Measurements from ENCODE around the gene ZNRF2.
"Not testable (repeated sequence)": the region's sequence is repeated elsewhere in the genome, so short reads cannot be mapped to it uniquely, and the experiment has no call there.

Gene ZNRF2

GRCh38 chr7:30292416-30293038, 8.1 kb downstream of the ZNRF2 start:
- DNase-seq = not testable (repeated sequence)

DNA sequence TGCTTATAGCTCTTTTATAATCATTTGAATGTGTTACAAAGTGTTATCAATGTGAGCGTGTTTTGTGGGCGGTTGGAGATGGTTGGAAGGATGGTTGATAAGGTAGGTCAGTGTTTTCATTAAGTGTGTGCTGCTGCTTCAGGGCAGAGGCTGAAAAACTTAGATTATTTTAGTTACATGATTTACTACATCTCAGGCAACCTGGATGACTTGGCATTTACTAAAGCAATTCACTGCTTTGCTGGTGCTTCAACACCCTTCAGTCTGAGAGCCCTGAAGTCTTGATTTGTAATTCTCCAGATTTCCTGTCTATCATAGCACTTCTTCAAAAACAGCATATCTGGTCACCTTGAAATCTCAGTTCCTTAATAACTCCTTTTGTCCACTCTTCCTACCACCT, 11.9 kb downstream of the ZNRF2 start:
- DNase-seq = not testable (repeated sequence)

- not testable (repeated sequence) for DNase-seq
These were observed 13.1 kb downstream of the ZNRF2 start for GRCh38 chr7:30297499-30297898.

DNA sequence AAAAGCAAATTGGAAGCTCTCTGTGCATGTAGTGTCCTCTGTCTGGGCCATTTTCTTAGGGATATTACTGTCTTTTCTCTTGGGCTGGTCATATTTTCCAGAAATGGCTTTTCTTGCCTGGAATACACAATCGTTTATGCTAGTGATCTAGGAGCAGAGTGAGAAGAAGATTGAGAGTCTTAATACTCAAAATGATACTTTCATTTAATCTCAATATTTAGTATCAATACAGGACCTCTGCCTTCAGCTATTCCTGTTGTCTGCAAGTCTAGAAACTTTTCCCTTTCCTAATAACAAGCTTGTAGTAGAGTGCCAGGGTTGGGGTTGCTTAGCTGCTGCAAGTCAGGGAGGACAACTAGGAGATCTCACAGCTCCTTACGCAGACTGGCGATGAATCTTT, 14.0 kb downstream of the ZNRF2 start:
- not testable (repeated sequence) for DNase-seq

DNA sequence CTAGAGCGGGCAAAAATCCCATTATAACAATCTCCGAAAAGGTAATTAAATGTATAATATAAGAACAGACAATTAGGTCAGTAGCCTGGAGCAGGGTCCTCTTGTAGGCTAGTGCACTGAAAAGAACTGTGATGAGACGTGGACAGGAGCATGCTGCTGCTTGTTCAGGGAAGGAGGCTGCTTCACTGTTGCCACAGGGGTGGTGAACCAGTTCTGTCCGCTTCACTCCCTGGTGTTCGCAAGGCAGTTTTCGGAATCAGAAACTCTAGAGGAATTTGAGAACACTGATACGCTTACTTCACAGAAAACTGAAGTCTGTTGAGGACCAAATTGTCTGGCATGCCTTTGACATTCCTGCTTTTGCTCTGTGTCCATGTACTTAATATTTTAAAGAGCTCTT, 17.4 kb downstream of the ZNRF2 start:
- no peak for DNase-seq

- DNase-seq = no peak
These were observed 18.4 kb downstream of the ZNRF2 start for GRCh38 chr7:30302656-30303311.

DNA sequence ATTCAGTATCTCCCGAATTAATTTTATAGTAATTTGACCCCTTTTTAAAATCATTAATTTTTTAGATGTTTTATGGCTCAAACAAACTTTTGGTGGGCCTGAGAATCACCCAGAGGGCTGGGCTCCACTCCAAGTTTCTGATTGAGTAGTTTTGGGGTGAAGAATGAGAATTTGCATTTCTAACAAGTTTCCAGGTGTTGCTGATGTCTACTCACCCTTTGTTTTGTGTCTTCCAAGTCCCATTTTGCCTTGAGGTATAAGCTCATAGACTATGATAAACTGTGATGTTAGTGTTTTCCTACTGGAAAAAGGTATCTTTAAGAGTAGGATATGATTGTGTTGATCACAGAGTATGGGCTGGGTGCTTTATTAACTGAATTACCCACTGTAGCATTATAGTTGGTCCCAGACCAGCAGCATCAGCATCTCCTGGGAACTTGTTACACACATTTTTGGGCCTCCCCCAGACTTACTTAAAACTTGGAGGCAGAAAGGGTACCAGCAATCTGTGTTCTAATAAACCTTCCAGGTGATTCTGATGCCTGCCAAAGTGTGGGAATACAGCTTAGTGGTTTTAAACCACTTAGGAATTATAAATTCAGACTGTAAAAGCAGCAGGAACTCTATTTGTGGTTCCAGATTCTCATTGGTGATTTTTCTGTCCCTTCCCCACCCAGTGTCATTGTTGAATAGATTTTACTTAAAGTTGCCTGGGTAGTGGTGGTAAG, 19.1 kb downstream of the ZNRF2 start:
- DNase-seq = no peak

- DNase-seq = no peak
These were observed 19.9 kb downstream of the ZNRF2 start for GRCh38 chr7:30304177-30304884.

GRCh38 chr7:30306976-30307375, 22.6 kb downstream of the ZNRF2 start:
- no peak for DNase-seq

DNA sequence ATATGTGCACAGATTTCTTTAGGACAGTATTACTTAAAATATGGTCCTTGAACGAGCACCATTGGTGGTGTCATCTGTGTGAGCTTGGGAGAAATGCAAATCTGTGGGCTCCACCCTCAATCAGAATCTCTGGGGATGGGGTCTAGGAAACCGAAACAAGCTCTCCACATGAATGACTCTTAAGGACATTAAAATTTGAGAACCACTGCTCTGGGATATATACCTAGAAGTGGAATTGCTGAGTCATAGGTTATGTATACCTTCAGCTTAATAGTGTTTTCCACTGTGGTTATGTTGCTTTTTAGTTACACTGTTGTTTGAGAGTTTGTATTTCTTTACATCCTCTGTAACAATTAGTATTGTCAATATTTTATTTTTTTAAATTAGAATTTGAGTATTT, 24.0 kb downstream of the ZNRF2 start:
- no peak for DNase-seq

DNA sequence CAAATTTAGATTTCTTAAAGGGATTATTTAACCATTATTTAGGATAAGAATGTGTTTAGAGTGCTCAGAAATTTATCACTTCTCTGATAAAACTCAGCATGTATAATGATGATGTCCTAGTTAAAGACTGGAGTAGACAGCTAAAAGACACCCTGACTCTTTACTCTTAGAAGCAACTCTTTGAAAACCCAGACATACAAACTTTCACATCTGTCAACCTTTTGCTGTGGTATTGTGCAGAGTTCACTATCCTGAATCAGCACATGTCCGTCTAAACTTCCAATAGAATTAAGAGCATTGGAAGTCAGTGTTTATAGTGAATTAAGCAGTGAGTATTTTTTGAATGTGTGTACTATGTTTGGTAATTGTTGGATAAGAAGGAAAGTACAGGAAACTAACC, 24.9 kb downstream of the ZNRF2 start:
- DNase-seq = no peak

GRCh38 chr7:30309842-30310435, 25.5 kb downstream of the ZNRF2 start:
- no peak for DNase-seq

DNA sequence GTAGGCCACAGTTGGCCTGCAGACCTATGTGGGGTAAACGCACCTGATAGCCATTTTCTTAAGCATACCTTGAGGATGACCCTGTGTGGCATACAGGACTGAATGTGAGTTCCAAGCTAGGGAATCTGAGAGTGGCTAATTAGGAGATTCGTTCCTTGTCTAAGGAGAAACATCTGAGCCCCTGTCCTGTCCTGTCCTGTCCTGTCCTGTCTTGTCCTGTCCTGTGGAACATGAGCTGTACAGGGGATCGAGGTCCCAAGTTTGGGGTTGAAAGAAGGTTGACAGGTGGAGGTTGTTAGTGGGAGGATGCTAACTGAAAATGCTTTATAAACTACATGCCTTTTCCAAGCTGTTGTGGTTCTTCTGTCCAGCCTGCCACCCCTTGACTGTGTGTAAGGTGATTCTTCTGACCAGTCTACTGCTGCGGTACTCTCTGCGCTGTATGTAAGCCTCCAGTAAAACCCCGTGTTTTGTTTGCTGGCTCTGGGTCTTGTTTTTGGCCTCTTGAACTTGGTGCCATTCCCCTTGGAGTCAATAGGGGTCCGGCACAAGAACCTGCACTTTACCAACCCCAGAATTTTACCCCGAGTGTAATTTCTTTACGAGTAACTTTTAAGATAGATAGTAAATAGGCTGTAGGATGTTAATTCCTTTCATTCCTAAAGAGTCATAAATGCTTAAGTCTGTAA, 26.4 kb downstream of the ZNRF2 start:
- no peak for DNase-seq

DNA sequence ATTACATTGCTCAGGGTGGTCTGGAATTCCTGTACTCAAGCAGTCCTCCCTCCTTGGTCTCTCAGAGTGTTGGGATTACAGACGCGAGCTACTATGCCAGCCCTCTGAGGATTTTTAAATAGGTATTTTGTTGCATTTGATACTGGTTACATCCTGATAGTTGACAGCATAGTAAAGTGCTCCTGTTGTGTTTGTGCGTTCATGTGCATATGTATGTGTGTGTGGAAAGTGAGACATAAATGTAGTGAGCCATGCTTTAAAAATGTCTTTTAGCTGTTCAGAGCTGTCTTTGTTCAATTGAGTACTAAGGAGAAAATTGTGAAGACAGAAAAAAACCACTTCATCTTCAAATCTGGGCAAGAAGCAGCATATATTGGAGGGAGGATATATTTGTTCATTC, 27.8 kb downstream of the ZNRF2 start:
- DNase-seq = no peak

DNA sequence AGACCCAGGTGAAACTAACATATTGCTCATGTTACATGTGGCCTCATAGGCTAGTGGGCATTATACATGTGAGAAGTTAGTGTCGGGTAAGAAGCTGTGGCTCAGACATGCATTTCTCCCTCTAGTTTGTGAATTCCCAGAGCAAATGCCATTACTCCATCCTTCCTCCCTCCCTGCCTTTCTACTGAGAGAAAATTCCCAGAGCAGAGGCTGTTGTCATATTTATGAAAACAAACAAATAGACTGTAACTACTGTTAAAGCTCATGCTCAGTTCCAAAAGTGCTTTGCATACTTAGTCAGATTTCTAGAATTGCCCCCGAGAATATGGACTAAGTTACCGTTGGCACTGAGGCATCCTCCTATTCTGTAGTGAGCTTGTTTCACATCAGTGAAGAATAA, 29.0 kb downstream of the ZNRF2 start:
- no peak for DNase-seq

DNA sequence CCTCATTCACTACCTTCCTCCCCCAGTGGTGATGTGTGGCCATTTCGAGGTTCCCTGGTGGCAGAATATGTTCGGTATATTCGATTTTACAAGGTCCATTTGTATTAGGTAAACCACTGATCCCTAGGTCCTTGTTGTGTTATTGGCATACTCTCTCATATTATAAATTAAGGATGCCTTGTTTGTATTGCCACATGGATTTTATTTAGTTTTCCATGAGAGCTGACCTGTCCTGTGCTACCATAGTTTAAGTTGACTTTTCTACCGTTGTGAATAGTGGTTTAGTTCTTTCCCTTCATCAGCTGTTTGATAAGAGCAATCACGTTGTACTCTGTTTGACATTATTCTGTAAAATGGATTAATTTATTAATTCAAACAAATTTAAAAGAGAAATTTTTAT, 29.4 kb downstream of the ZNRF2 start:
- no peak for DNase-seq

DNA sequence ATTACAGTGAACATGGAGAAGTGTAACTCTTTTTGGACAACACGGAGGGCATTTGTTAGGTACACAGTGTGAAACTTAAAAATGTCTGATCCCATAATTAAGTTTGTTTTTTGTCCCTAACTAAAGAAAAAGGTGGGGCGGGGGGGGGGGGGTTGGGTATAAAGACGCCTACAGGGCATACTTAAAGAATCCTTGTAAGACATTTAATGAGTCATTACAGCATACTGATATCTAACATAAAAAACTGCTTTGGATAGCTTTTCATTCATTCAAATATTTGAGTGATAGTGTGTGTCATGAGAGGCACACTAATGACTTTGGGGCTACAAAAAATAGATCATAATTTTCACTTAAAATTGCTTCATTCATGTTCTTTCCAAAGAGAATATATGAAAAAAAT, 31.2 kb downstream of the ZNRF2 start:
- no peak for DNase-seq

DNA sequence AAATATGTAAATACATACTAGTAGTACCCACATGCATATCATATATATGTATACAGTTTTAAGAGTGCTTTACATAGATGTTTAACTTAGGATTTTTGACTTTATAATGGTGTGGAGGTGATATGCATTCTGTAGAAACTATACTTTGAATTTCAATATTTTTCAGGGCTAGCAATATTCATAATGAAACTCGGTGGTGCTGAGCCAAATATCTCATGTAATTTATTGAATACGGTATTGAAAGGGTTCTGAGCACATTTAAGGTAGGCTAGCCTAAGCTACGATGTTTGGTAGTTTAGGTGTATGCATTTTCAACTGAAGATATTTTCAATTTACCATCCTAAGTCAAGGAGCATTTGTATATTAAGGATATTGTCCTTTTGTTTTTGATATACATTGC, 36.0 kb downstream of the ZNRF2 start:
- DNase-seq = no peak

DNA sequence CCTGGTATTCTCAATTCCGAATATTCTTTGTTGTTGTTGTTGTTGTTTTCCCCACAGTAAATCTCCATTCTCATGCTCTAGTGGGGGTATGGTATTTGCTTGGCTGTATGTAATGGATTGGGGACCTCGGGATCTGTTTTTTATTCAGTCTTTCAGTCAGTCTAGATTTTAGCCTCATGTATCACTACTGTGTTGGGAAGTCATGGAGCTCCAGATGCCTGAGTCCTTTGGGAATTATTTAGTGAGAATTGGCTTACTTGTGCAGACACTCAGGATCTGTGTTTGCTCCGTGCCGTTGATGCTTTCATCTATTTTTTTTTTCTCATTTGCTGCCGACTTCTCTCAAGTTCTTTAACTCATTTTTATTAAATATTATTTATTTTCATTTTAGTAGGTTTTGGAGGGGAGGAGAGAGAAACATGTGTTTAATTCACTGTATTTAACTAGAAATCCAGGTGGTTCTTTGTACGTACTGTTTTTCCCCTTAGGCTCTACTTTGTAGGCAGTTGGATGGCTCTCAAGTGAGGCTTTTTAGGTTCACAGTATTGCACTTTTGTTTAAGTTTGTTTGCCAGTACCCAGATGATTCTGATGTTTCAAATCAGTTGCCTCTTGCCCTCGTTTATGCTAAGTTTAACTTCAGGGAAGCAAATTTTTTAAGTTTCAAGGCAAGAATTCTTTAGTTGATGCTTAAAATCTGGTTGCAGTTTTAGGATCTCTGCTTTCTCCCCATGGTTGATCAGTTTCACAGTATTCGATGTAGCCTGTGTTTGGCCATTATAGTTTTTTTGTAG, 36.9 kb downstream of the ZNRF2 start:
- DNase-seq = no peak

DNA sequence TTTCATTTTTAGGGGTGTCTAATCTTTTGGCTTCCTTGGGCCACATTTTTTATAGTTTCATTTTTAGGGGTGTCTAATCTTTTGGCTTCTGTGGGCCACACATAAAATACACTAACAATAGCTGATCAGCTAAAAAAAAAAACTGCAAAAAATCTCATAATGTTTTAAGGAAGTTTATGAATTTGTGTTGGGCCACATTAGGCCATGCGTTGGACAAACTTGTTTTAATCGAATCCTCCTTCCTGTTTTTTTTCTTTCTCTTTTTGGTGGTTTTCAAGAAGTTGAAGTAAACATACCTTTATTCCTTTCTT, 37.4 kb downstream of the ZNRF2 start:
- DNase-seq = no peak

GRCh38 chr7:30322271-30323005, 38.0 kb downstream of the ZNRF2 start:
- DNase-seq = no peak
